Left hindlimb (tissue), 1 donor: ENCODE results near the gene IGSF3.
"Not testable (repeated sequence)": the region's sequence is repeated elsewhere in the genome, so short reads cannot be mapped to it uniquely, and the experiment has no call there.

Source experiments
- DNase-seq: peaks from one replicate; pipeline ENCODE4 v3.0.0-alpha.2; 2018

The IGSF3 gene

GRCh38 chr1:116627357-116627756 lies 40.2 kb downstream of the IGSF3 start:
- peak; percentile 58 for DNase-seq

DNA sequence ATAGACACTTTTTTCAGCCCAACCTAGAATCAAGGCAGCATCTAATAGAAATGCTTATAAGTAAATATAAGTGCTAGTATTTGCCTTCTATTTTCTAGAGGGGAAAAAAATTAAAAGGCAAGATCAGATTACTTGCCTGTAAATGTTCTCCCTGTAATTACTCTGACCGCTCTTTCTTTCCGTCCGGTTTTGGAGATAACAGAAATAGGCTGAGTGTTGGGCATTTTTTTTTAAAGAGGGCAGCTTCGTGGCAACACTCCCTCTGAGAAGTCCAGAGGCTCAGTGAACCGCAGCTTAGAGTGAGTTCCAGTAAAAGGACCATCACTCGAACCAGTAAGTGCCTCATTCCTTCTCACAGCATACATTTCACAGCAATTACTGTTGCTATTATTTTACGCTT lies 40.6 kb downstream of the IGSF3 start:
- DNase-seq, result not testable (repeated sequence)

DNA sequence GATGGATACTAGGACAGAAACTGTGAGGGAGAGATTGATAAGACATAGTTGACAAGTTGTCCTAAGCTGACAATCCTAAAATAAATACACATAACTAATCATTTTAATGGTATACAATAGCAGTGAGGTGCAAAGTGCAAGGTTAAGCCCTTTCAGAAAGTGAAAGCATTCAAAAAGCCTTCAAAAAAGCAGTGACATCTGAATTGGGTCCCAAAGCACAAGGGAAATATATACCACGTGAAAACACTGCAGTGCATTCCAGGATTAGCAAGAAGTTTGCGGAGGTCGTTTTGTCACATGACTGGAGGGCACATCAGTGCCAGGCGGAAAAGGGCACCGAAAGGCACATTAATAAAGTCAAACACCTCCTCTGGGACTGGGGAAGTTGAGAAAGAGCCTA lies 42.4 kb downstream of the IGSF3 start:
- DNase-seq, result not testable (repeated sequence)

- no peak for DNase-seq
Measured at GRCh38 chr1:116624040-116624439, 43.5 kb downstream of the IGSF3 start.

DNA sequence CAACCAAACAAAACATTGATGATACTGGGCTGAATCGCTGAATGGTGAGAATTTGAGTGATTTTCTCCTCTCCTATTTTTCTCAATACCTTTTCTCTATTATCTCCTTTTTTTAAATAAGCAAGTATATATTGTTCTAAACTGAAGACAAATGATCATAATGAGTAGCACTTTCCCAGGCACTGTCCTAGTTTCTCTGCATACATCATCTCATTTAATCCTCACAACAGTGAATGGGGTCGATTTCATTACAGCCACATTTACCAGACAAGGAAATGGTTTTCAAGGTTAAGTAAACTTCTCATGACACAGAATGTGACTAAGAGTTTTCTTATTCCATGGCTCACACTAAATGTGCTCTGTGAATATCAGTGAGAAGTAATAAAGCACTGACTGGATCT lies 45.0 kb downstream of the IGSF3 start:
- not testable (repeated sequence) for DNase-seq

- not testable (repeated sequence) for DNase-seq
Measured at GRCh38 chr1:116621756-116622155, 45.8 kb downstream of the IGSF3 start.

- DNase-seq, result not testable (repeated sequence)
Measured at GRCh38 chr1:116620392-116620791, 47.1 kb downstream of the IGSF3 start.

DNA sequence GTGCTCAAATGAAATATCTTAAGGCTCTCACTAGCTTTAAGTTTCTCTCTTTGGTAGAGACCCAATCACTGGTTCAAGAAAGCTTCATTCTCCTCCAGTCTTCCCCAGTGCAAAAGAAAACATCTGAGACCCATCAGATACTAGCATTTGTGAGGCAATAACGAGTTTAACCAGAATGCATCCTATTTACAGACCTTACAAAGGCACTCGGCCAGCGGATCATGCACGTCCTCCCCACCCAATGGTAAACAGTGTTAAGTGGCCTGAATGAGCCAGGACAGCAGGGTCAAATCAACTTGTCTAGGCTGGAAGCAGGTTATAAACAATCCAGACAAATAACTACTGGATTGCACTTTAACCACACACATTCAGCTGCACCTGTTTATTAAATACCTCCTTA lies 48.4 kb downstream of the IGSF3 start:
- DNase-seq, result not testable (repeated sequence)

DNA sequence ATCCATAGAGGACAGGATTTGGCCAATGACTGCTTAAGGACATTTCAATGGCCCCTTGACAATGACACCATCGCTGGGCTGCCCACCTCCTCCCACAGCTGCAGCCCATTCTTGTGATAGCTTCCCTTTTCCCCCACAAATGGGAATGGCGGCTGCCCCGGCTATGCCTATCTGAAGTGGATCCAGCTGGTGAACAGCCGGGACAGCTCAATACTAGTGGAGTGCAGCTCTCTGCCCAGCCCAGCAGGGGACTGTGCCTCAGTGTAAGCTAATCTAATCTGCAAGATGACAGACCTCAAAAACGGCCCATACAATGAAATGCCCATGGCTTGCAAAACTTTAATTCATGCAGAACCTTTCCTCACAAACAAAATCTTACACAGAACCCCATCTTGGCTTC lies 49.7 kb downstream of the IGSF3 start:
- not testable (repeated sequence) for DNase-seq

DNA sequence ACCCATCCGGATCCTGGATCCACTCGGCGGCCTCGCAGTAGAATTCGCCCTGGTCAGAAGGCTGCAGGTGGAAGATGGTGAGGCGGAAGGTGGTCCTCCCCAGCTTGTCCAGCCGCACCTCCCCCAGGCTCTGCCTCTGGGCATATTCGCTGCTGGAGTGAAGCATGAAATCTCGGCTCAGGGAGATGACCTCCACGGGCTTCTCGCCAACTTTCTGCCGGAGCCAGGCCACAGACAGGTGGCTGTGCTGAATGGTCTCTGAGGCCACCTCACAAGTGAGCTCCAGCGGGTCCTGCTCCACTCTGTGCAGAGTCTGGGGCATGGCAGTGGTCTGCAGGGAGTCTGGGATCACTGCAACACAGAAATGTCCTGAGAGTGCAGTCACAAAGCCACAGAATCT lies 53.7 kb downstream of the IGSF3 start:
- DNase-seq, result not testable (repeated sequence)

- DNase-seq, result peak; percentile 46
Measured at GRCh38 chr1:116609801-116610371, 57.6 kb downstream of the IGSF3 start.

- not testable (repeated sequence) for DNase-seq
Measured at GRCh38 chr1:116608841-116609240, 58.7 kb downstream of the IGSF3 start.

- DNase-seq, result not testable (repeated sequence)
Measured at GRCh38 chr1:116608151-116608550, 59.4 kb downstream of the IGSF3 start.

DNA sequence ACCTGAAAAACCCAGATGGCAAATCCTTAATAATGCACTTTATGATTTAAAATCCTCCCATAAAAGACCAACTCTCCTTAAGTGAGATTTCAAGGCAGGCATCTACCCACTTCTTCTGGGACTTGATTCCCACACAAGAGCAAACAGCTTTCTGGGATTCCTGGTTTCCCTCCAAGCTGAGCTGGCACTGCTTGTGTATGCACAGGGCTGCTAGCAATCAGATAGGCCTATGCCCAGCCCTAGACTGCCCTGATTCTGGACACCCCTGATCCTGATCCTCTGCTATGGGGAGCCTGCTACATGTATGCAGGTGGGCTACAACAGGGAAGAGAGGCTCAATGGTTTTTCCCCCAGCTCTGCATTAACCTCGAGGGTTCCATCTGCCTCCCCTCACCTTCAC lies 60.1 kb downstream of the IGSF3 start:
- DNase-seq, result not testable (repeated sequence)

GRCh38 chr1:116606067-116606466 lies 61.5 kb downstream of the IGSF3 start:
- not testable (repeated sequence) for DNase-seq

DNA sequence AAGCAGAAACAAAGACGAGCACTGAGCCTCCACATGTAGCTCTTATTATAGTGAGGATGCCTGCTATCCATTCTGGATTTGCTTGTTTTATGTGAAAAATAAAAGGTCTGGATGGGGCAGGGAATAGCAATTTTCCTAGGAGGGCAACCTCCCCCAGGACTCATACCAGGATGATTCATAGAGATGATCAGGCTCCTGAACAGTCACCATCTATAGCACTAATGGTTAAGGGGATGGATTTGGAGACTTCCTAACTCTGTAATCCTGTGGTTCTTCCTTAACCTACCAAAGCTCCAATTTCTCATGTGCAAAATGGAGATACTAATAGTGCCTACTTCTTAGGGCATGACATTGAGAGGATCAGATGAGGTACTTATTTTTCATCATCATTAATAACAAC lies 62.2 kb downstream of the IGSF3 start:
- DNase-seq, result no peak

DNA sequence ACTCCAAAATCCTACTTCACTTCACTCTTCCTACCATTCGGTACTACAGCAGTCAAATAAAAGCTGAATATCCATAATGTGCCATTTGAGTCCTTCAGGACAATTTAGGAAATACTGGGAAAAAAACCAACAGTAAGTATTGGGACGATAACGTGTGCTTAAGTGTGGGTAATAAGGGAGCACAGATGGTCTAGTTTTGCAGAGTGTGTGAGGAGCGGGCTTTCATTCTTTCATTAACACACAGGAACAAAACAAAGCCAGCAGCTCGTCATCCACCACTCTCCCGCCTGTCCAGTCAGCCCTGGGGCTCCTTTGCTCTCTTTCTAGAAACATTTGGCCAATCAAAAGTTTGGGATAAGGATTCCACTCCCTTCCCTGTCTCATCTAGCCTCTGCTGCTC lies 63.1 kb downstream of the IGSF3 start:
- not testable (repeated sequence) for DNase-seq

DNA sequence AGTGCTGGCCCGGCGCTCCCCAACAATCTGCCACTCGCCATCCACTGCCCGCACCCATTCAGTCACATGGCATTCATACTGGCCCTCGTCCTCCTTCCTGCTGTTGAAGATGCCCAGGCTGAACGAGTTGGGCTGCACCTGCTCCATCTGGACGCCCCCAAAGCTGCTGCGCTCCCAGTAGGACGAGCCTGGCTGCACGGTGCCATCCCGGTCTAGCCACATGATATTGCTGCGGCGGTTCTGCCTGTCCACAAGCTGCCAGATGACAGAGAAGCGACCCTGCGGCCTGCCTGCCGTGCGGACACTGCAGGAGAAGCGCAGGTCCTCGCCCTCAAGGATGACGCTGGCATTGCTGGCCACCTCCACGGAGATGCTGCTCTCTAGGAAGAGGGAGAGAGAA lies 63.9 kb downstream of the IGSF3 start:
- not testable (repeated sequence) for DNase-seq

- not testable (repeated sequence) for DNase-seq
Measured at GRCh38 chr1:116599369-116599768, 68.2 kb downstream of the IGSF3 start.

GRCh38 chr1:116598420-116599036 lies 69.0 kb downstream of the IGSF3 start:
- not testable (repeated sequence) for DNase-seq

- DNase-seq, result not testable (repeated sequence)
Measured at GRCh38 chr1:116597388-116597787, 70.1 kb downstream of the IGSF3 start.

GRCh38 chr1:116596742-116597307 lies 70.7 kb downstream of the IGSF3 start:
- DNase-seq, result not testable (repeated sequence)

GRCh38 chr1:116595946-116596741 lies 71.4 kb downstream of the IGSF3 start:
- not testable (repeated sequence) for DNase-seq
